Measurements from ENCODE around the gene PTGES2. TPM values are rescaled to one million over a fixed set of nuclear protein-coding genes. Genes with fewer than 3 reads are reported as not detected.
"Not testable (repeated sequence)": the region's sequence is repeated elsewhere in the genome, so short reads cannot be mapped to it uniquely, and the experiment has no call there.

Gene PTGES2
- polyA plus RNA-seq, 4 donors: 27.0 to 68.2 (median 42.8) TPM

DNA sequence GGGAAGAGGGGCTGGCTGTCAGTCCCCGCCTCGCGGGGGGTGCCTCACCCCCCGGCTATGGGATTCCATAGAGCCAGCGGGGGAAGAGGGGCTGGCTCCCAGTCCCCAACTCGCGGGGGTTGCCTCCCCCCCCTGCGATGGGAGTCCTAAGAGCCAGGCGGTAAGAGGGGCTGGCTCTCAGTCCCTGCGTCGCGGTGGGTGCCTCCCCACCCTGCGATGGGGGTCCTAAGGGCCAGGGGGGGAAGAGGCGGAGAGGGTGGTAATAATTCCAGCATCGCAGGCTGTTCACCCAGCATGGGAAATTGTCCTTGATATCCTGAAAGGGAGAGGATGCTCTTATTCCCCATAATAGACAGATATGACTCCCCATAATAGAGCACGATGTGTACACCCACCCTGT lies 12.1 kb upstream of the PTGES2 start:
- DNase-seq (ENCODE audit: low read depth in 4 of 4, low spot score in 3 of 4): no peak

- DNase-seq (ENCODE audit: low read depth in 4 of 4, low spot score in 3 of 4): no peak
Measured at GRCh38 chr9:128138001-128138400, 10.5 kb upstream of the PTGES2 start.

GRCh38 chr9:128136816-128137793 lies 9.6 kb upstream of the PTGES2 start:
- no peak for DNase-seq (ENCODE audit: low read depth in 4 of 4, low spot score in 3 of 4)

- DNase-seq (ENCODE audit: low read depth in 4 of 4, low spot score in 3 of 4): not testable (repeated sequence)
Measured at GRCh38 chr9:128135561-128135960, 8.0 kb upstream of the PTGES2 start.

GRCh38 chr9:128132139-128132538 lies 4.6 kb upstream of the PTGES2 start:
- not testable (repeated sequence) for DNase-seq (ENCODE audit: low read depth in 4 of 4, low spot score in 3 of 4)

DNA sequence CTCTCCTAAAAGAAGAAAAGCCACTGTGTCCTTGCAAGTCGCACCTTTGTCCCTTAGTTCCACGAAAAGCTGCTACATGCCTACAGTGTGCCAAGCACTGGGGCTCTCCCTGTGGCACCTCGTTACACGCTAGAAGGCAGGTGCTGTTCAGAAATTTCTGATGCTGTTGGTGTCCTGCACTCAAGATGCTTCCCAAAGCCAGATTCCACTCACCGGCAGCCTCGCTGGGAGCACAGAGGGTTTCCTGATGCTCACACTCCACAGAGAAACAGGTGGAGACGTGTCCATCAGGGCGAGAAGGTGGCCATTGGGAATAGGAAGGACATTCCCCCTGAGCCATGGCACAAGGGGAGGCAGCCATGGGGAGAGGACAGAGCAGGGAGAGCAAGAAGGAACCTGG lies 3.8 kb upstream of the PTGES2 start:
- DNase-seq (ENCODE audit: low read depth in 4 of 4, low spot score in 3 of 4): not testable (repeated sequence)

DNA sequence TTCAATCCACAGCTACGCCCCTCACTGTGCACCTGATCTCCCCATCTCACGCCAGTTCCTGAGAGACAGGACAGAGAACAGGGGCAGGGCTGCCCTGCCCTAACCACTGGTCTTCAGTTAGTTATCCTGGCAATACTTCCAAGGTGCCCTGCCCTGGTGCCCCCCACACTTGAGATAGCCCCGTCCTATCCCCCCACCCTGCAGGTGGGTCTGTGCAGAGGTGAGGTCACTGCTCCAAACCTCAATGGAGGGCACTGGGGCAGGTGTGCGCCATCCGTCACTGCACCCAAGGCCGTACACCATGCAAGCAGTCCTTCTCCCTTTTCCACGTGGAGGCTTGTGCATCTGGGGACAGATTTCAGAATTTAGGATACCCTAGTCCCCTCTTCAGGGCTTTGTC lies 3.1 kb upstream of the PTGES2 start:
- not testable (repeated sequence) for DNase-seq (ENCODE audit: low read depth in 4 of 4, low spot score in 3 of 4)

GRCh38 chr9:128129976-128130590 lies 2.6 kb upstream of the PTGES2 start:
- not testable (repeated sequence) for DNase-seq (ENCODE audit: low read depth in 4 of 4, low spot score in 3 of 4)

GRCh38 chr9:128128836-128129590 lies 1.5 kb upstream of the PTGES2 start:
- DNase-seq (ENCODE audit: low read depth in 4 of 4, low spot score in 3 of 4): no peak

DNA sequence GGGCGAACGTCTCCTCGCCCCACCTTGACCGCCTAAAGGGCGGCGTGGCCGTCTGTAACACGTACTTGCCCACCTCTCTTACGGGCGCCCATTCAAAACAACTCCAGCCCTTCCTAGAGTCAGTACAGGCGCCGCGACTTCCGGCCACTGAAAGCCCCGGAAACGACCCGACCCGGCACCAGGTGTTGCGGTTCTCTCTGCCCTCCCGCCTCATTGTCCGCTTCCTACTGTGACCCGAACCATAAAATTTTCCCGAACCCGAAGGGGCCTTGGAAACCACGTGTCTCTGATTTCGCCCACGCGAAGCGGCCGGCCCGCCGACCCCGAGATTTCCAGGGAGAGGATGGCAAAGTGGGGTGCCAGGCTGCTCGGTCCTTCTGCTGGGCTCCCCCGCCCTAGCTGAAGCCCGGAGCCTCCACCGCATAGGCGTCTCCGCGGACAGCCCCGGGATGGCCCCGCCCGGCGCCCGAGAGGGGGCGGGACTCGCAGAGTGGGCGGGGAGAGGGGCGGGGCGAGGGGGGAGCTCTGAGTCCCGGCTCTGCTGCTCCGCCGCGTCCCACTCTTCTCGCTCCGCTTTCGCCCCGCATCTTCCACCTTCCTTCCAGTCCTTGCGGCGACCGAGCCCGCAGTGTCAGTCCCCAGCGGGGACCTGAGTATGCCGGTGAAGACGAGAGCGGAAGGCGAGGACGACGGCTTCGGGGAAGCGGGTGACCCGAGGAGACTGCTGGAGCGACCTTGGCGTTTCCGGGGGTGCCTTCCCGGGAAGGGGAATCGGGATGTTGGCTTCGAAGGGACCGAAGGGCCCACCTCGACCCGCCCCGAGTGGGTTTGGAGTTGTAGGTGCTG lies 684 bp upstream of the PTGES2 start:
- peak; percentile 88 to 92 (median 88) for DNase-seq (ENCODE audit: low read depth in 4 of 4, low spot score in 3 of 4)

DNA sequence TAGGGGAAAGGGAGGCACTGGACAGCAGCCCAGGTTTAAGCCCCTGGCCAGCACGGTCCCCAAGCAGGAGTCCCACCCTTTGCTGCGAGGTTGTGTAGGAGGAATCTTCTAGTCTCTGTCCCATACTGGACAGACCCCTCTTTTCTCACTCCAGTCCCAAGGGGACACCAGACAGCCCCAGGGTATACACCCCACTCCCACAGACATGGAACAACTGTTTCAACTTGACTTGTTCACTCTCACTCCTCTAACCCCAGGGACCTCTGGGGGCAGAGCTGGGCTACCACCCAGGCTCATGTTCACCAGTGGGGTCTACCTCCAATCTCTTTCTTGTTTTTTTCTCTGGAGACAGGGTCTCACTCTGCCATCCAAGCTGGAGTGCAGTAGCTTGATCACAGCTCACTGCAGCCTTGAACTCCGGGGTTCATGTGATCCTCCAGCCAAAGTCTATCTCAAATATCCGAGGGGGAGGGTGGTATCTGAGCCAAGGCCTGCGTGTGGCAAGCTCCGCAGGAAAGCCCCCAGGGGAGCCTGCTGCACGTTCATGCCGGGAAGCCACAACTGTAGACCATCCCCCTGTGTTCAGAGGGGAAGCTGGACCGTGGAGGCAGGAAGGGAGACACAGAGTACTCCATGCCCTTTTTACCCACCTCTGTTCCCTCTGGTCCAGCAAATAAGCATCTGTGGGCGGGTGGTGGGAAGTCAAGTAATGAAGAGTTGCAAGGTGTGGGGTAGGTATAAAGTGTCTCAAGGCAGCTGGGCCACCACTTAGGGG lies 1.8 kb downstream of the PTGES2 start:
- DNase-seq (ENCODE audit: low read depth in 4 of 4, low spot score in 3 of 4): no peak

GRCh38 chr9:128124873-128125579 lies 2.5 kb downstream of the PTGES2 start:
- no peak for DNase-seq (ENCODE audit: low read depth in 4 of 4, low spot score in 3 of 4)

GRCh38 chr9:128124451-128124850 lies 3.1 kb downstream of the PTGES2 start:
- no peak for DNase-seq (ENCODE audit: low read depth in 4 of 4, low spot score in 3 of 4)

GRCh38 chr9:128123451-128124080 lies 4.0 kb downstream of the PTGES2 start:
- no peak for DNase-seq (ENCODE audit: low read depth in 4 of 4, low spot score in 3 of 4)

- DNase-seq (ENCODE audit: low read depth in 4 of 4, low spot score in 3 of 4): no peak
Measured at GRCh38 chr9:128122809-128123175, 4.7 kb downstream of the PTGES2 start.

DNA sequence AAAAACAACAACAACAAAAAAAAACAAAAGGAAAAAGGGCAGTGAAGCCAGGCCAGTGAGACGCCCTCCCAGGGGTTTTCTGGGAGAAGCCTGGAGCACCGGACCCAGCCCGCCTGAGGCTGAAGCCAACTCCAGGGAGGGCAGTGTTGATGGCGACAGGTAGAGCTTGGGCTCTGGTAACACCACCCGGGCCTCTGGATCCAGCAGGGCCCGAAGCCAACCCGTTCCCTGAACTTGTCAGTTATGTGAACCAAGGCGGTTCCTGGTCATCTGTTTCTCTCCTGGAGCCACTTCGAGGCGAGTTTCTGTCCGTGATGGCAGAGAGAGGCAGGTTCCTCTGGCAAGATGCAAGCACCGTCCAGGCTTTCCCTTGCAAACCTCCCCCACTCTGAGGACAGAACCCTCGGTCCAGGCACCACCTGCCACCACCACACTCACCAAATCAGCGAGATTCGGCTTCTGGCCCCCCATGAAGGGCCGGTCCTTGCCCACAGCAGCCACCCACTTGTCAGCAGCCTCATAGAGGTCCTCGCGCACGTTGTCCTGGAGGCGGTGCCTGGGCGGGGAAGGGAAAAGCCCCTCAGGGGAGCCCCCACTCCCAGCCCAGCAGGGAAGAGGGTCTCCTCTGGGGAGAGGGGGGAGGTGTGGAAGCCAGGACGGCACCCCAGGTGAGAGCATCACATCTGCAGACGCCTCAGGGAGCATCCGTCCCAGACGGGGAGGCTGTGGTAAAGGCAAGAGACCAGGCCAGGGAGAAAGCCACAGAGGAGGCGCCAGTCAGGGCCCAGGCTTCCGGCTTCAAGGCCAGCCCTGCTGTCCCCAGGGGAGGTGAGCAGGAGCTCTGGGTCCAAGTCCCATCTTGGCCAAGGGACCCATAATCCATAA lies 5.4 kb downstream of the PTGES2 start:
- no peak for DNase-seq (ENCODE audit: low read depth in 4 of 4, low spot score in 3 of 4)

GRCh38 chr9:128121466-128121810 lies 6.1 kb downstream of the PTGES2 start:
- DNase-seq (ENCODE audit: low read depth in 4 of 4, low spot score in 3 of 4): no peak
